ENCODE measurements around the gene MRPL34.
A peak's percentile ranks its signal among the peaks of the same experiment; 100 is the strongest.

Gene MRPL34

DNA sequence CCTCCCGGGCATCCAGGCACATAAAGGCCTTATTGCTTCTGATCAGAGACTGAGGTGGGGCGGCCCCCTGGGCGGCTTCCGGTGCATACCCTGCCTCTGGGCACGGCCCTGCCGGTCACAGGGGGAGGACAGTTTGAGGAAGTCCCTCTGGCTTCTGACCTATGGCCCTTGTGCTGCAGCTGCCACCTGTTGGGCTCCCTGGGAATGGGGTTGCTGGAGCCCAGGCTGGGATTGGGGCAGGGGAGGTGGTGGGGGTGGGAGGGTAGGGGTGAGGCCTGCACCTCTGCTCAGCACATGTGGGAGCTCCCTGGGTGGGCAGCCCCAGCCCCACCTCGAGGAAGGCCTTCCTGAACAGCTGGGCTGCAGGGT, 18.3 kb downstream of the MRPL34 start:
- H3K36me3 ChIP-seq (ENCODE audit: control insufficient read depth, insufficient read depth, low read length), result peaks cover 38% of the 10 kb centered on the region
- 91% methylated on average over 5 to 7 of the region's 7 CpGs for WGBS, 2 experiments (ENCODE audit: insufficient coverage in 2 of 2)
- H3K9me3 ChIP-seq (ENCODE audit: control insufficient read depth, low read length), result no peaks in the 10 kb centered on the region
- H3K27ac ChIP-seq (ENCODE audit: low read depth, low read length, severe bottlenecking), result no peak overlapping the region
- peaks cover 16% of the 10 kb centered on the region for H3K4me1 ChIP-seq (ENCODE audit: control insufficient read depth, insufficient read depth, low read length, poor library complexity, severe bottlenecking)
- no peak overlapping the region for H3K4me3 ChIP-seq (ENCODE audit: extremely low read depth, insufficient read depth, low read length, poor library complexity, severe bottlenecking)

DNA sequence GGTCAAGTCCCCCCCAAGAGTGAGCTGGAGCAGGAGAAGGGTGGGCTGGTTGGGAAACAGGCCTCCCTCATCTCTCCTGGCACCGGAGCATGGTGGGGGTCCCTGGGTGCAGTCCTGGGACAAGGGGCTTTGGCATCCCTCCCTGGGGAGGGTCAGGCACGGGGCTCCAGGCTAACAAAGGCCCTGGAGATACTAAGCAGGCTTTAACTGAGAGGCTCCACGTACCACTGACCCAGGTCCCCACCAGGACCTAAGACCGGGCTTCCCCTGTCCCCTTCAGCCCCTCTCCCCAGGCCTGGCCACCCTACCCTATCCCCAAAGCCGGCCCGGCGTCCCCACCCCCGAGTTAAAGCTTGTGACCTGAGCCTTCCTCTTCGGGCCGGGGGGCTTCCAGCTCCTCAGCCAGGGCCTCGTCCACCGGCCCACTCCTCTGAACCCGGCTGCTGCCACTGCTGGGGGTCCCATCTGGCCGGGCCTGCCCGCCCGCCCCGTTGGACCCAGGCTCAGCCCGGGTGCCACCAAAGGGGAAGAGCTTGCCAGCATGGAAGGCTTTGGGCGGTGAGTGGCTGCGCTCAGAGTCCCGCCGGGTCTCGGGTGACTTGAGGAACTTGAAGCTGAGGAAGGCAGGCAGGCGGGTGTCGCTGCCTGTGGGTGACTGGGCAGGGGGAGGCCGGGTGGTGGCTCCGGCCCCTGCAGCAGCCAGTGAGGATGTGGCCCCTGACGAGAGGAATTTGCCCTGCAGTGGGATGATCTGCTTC, 18.9 kb downstream of the MRPL34 start:
- H3K36me3 ChIP-seq (ENCODE audit: control insufficient read depth, insufficient read depth, low read length), result peaks cover 32% of the 10 kb centered on the region
- no peaks in the 10 kb centered on the region for H3K9me3 ChIP-seq (ENCODE audit: control insufficient read depth, low read length)
- H3K4me3 ChIP-seq (ENCODE audit: extremely low read depth, insufficient read depth, low read length, poor library complexity, severe bottlenecking), result no peak overlapping the region
- WGBS, 2 experiments (ENCODE audit: insufficient coverage in 2 of 2), result 93 to 95% methylated on average over 25 to 27 of the region's 28 CpGs
- peaks cover 18% of the 10 kb centered on the region for H3K4me1 ChIP-seq (ENCODE audit: control insufficient read depth, insufficient read depth, low read length, poor library complexity, severe bottlenecking)
- H3K27ac ChIP-seq (ENCODE audit: low read depth, low read length, severe bottlenecking), result no peak overlapping the region

DNA sequence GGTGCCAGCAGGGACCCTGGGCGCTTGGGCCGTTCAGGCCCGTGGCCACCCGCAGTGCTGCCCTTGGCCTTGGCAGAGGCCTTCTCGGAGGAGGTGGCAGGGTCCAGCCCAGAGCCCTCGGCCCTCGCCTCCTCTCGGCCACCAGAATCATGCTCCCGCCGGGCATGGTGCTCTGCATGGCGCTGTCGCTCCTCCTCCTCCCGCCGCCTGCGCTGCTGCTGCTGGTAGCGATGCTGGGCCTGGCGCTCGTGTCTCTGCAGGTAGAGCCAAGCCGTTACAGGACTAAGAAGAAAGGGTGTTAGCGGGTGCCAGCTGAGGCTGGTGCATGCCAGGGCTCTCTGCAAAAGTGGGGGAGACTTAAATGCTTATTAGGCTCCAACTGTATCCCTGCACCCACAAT, 19.5 kb downstream of the MRPL34 start:
- Histone ChIP-seq H3K4me3 (ENCODE audit: extremely low read depth, insufficient read depth, low read length, poor library complexity, severe bottlenecking) (no peak overlapping the region), H3K4me1 (ENCODE audit: control insufficient read depth, insufficient read depth, low read length, poor library complexity, severe bottlenecking) (peaks cover 18% of the 10 kb centered on the region), H3K36me3 (ENCODE audit: control insufficient read depth, insufficient read depth, low read length) (peaks cover 30% of the 10 kb centered on the region), H3K9me3 (ENCODE audit: control insufficient read depth, low read length) (no peaks in the 10 kb centered on the region), H3K27ac (ENCODE audit: low read depth, low read length, severe bottlenecking) (no peak overlapping the region)
- 95 to 96% methylated on average over 13 to 20 of the region's 20 CpGs for WGBS, 2 experiments (ENCODE audit: insufficient coverage in 2 of 2)

DNA sequence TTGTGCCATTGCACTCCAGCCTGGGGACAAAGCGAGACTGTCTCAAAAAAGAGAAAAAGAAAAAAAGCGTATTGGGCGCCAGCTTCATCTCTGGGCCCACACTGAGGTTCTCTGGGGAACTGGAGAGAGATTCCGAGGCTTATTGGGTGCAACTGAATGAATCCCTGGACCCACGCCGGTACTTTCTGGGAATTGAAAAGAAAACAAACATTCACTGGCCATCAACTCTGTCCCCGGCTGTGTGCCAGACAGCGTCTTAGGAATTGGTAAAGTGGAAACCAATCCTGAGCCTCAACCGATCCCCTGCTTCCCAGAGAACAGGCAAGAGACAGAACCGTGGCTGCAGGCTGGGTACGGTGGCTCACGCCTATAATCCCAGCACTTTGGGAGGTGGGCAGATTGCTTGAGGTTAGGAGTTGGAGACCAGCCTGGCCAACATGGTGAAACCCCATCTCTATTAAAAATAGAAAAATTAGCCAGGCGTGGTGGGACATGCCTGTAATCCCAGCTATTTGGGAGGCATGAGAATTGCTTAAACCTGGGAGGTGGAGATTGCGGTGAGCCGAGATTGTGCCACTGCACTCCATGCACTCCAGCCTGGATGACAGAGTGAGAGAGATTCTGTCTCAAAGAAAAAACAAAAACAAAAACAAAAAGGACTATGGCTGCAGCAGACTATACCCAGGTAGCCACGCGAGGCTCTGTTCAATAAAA, 20.4 kb downstream of the MRPL34 start:
- Histone ChIP-seq H3K9me3 (ENCODE audit: control insufficient read depth, low read length) (no peaks in the 10 kb centered on the region), H3K4me1 (ENCODE audit: control insufficient read depth, insufficient read depth, low read length, poor library complexity, severe bottlenecking) (peaks cover 18% of the 10 kb centered on the region), H3K36me3 (ENCODE audit: control insufficient read depth, insufficient read depth, low read length) (peaks cover 29% of the 10 kb centered on the region), H3K27ac (ENCODE audit: low read depth, low read length, severe bottlenecking) (no peak overlapping the region), H3K4me3 (ENCODE audit: extremely low read depth, insufficient read depth, low read length, poor library complexity, severe bottlenecking) (no peak overlapping the region)
- WGBS, 2 experiments (ENCODE audit: insufficient coverage in 2 of 2), result 93 to 95% methylated on average over 15 to 16 of the region's 17 CpGs

GRCh38 chr19:17326595-17326966, 20.9 kb downstream of the MRPL34 start:
- Histone ChIP-seq H3K9me3 (ENCODE audit: control insufficient read depth, low read length) (no peaks in the 10 kb centered on the region), H3K36me3 (ENCODE audit: control insufficient read depth, insufficient read depth, low read length) (peaks cover 31% of the 10 kb centered on the region), H3K27ac (ENCODE audit: low read depth, low read length, severe bottlenecking) (no peak overlapping the region), H3K4me1 (ENCODE audit: control insufficient read depth, insufficient read depth, low read length, poor library complexity, severe bottlenecking) (peaks cover 18% of the 10 kb centered on the region), H3K4me3 (ENCODE audit: extremely low read depth, insufficient read depth, low read length, poor library complexity, severe bottlenecking) (no peak overlapping the region)
- 68 to 76% methylated on average over 8 to 9 of the region's 11 CpGs for WGBS, 2 experiments (ENCODE audit: insufficient coverage in 2 of 2)

DNA sequence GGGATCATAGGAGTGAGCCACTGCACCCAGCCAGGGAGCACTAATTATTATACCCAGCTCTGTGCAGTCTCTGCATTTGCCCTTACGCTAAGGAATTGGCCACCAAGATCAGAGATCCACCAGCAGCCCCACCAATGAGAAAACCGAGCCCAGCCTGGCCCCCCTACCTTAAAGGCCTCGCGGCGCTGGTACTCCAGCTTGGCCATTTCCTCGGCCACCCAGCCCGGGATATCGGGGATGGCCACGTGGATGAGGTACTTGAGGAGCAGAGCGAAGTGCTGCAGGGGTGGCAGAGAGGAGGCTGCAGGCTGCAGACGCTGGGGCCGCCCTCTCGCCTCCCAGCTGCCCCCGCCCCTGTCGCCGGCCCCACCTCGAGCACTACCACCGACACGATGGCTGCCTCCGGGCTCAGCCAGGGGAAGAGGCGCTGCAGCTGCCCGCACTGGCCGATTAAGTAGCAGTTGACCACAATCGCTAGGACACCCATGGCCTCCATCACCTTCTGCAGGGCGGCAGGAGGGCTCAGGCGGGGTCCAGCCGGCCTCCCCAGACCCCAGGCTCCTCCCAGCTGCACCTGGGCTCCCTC, 21.5 kb downstream of the MRPL34 start:
- whole genome bisulfite sequencing, 2 experiments (ENCODE audit: insufficient coverage in 2 of 2), result 74 to 76% methylated on average over 25 to 27 of the region's 27 CpGs
- Histone ChIP-seq H3K36me3 (ENCODE audit: control insufficient read depth, insufficient read depth, low read length) (peaks cover 26% of the 10 kb centered on the region), H3K4me1 (ENCODE audit: control insufficient read depth, insufficient read depth, low read length, poor library complexity, severe bottlenecking) (peaks cover 18% of the 10 kb centered on the region), H3K27ac (ENCODE audit: low read depth, low read length, severe bottlenecking) (no peak overlapping the region), H3K4me3 (ENCODE audit: extremely low read depth, insufficient read depth, low read length, poor library complexity, severe bottlenecking) (no peak overlapping the region), H3K9me3 (ENCODE audit: control insufficient read depth, low read length) (no peaks in the 10 kb centered on the region)

- Histone ChIP-seq H3K36me3 (ENCODE audit: control insufficient read depth, insufficient read depth, low read length) (peaks cover 29% of the 10 kb centered on the region), H3K27ac (ENCODE audit: low read depth, low read length, severe bottlenecking) (no peak overlapping the region), H3K4me3 (ENCODE audit: extremely low read depth, insufficient read depth, low read length, poor library complexity, severe bottlenecking) (peak overlapping the region; percentile 47), H3K4me1 (ENCODE audit: control insufficient read depth, insufficient read depth, low read length, poor library complexity, severe bottlenecking) (peaks cover 18% of the 10 kb centered on the region), H3K9me3 (ENCODE audit: control insufficient read depth, low read length) (no peaks in the 10 kb centered on the region)
- WGBS, 2 experiments (ENCODE audit: insufficient coverage in 2 of 2), result 8 to 11% methylated on average over 50 to 51 of the region's 64 CpGs
Measured at GRCh38 chr19:17327654-17328516, 22.2 kb downstream of the MRPL34 start.

- Histone ChIP-seq H3K9me3 (ENCODE audit: control insufficient read depth, low read length) (no peaks in the 10 kb centered on the region), H3K27ac (ENCODE audit: low read depth, low read length, severe bottlenecking) (no peak overlapping the region), H3K36me3 (ENCODE audit: control insufficient read depth, insufficient read depth, low read length) (peaks cover 34% of the 10 kb centered on the region), H3K4me3 (ENCODE audit: extremely low read depth, insufficient read depth, low read length, poor library complexity, severe bottlenecking) (peak overlapping the region; percentile 47), H3K4me1 (ENCODE audit: control insufficient read depth, insufficient read depth, low read length, poor library complexity, severe bottlenecking) (peaks cover 18% of the 10 kb centered on the region)
- 46% methylated on average over 64 to 67 of the region's 94 CpGs for WGBS, 2 experiments (ENCODE audit: insufficient coverage in 2 of 2)
Measured at GRCh38 chr19:17328517-17329365, 23.1 kb downstream of the MRPL34 start.

DNA sequence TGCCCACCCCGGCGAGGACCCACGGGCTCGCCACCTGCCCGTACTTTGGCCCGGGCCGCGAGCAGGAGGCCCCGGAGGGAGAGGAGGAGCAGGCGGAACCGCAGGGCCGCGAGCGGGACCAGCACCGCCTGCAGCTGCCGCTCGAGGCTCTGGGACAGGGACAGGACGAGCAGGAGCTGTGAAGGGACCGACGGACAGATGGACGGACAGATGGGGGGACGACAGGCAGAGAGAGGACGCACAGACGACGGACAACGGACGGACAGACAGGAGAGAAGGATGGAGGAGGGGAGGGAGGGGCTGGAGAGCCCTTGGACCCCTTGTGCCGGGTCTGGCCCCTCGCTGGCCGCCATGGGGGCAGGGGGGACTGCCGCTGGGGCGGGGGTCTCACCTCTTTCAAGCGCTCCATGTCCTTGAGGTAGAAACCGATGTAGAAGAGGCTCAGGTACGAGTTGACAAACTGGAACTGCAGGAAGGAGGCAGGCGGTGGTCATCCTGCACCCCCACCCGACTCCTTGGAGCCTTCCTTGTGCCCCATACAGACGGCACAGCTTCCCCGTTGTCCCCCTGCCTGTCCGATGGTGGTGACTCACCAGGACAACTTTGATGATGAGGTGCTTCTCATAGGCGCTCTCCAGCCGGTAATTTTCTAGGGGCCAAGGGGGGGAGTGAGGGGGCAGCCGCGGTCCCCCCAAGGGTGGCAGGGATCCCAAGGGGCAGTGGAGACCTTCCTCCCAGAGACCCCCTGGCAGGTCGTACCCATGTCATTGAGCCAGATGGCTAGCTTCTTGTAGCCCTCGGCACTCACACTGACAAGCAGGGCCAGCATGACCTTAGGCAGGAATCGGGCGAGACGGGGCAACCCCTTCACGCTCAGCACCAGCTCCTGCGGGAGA, 23.9 kb downstream of the MRPL34 start:
- H3K4me1 ChIP-seq (ENCODE audit: control insufficient read depth, insufficient read depth, low read length, poor library complexity, severe bottlenecking), result peaks cover 18% of the 10 kb centered on the region
- peaks cover 34% of the 10 kb centered on the region for H3K36me3 ChIP-seq (ENCODE audit: control insufficient read depth, insufficient read depth, low read length)
- H3K4me3 ChIP-seq (ENCODE audit: extremely low read depth, insufficient read depth, low read length, poor library complexity, severe bottlenecking), result no peak overlapping the region
- H3K9me3 ChIP-seq (ENCODE audit: control insufficient read depth, low read length), result no peaks in the 10 kb centered on the region
- WGBS, 2 experiments (ENCODE audit: insufficient coverage in 2 of 2), result 91 to 92% methylated on average over 47 to 51 of the region's 51 CpGs
- no peak overlapping the region for H3K27ac ChIP-seq (ENCODE audit: low read depth, low read length, severe bottlenecking)

Data from mesodermal cell (in vitro differentiated cells).